ENCODE measurements around the gene TBC1D1.

DNA sequence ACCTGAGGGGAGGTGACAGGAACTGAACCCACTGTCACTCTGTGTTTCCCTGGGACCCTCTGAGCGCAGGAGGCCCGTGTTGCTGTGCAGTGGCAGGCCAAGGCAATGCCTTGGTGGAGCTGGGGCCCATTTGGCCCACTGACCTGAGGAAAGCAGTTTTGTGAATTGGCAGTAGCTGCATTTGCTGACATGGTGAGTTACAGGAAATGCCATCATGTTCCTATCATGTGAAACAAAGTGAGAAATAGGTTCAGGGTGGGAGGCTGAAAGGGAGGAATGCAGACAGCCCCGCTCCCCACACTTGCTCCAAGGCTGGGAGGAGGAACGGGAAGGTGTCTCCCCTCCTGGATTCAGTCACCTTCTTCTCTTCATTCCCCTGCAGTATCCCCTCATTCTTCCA is 215.4 kb downstream of the TBC1D1 start:
- TF ChIP-seq POLR2A (IDR thresholded peaks at IDR 0.05; ENCODE audit: low read depth, low read length) (no peak), TAF1 (IDR thresholded peaks at IDR 0.05; ENCODE audit: borderline replicate concordance, low read depth, low read length) (no peak)
